GOT3 (cell line): ENCODE results near the gene GLRB.
"Not testable (repeated sequence)": the region's sequence is repeated elsewhere in the genome, so short reads cannot be mapped to it uniquely, and the experiment has no call there.

Experiments used
- DNase-seq: peaks from one replicate; lab custom pipeline; 2025; ENCODE audit warnings: mixed read lengths; lab: John Stamatoyannopoulos, UW

The GLRB gene

GRCh38 chr4:157128395-157128794, 52.4 kb downstream of the GLRB start:
- no peak for DNase-seq

GRCh38 chr4:157141976-157142375, 66.0 kb downstream of the GLRB start:
- DNase-seq: no peak

- no peak for DNase-seq
Observed at GRCh38 chr4:157143369-157143768, 67.4 kb downstream of the GLRB start.

- no peak for DNase-seq
Observed at GRCh38 chr4:157151711-157152110, 75.8 kb downstream of the GLRB start.

- DNase-seq: no peak
Observed at GRCh38 chr4:157165935-157166610, 90.1 kb downstream of the GLRB start.

GRCh38 chr4:157170321-157170720, 94.4 kb downstream of the GLRB start:
- no peak for DNase-seq

- no peak for DNase-seq
Observed at GRCh38 chr4:157172011-157172410, 96.1 kb downstream of the GLRB start.

- not testable (repeated sequence) for DNase-seq
Observed at GRCh38 chr4:157180268-157180667, 104.3 kb downstream of the GLRB start.

- no peak for DNase-seq
Observed at GRCh38 chr4:157184300-157184699, 108.3 kb downstream of the GLRB start.

GRCh38 chr4:157185363-157185762, 109.4 kb downstream of the GLRB start:
- DNase-seq: no peak

- DNase-seq: no peak
Observed at GRCh38 chr4:157195374-157195773, 119.4 kb downstream of the GLRB start.

- no peak for DNase-seq
Observed at GRCh38 chr4:157196046-157196445, 120.1 kb downstream of the GLRB start.

- DNase-seq: no peak
Observed at GRCh38 chr4:157204634-157205244, 128.8 kb downstream of the GLRB start.

- no peak for DNase-seq
Observed at GRCh38 chr4:157217708-157218107, 141.8 kb downstream of the GLRB start.

GRCh38 chr4:157219711-157220370, 143.9 kb downstream of the GLRB start:
- no peak for DNase-seq

GRCh38 chr4:157220371-157220881, 144.5 kb downstream of the GLRB start, which contains the start of gene GRIA2:
TSS of gene GRIA2 (plus strand) at chr4:157220728. CDS start at chr4:157221043, 315 bp downstream.
- DNase-seq: peak; percentile 0

- DNase-seq: no peak
Observed at GRCh38 chr4:157221426-157221894, 145.5 kb downstream of the GLRB start.
